H1 (cell line): Measurements from ENCODE around the gene IL3. TPM values are rescaled to one million over a fixed set of nuclear protein-coding genes. Genes with fewer than 3 reads are reported as not detected.

Experiments used
- BCL11A ChIP-seq, 2 experiments: IDR thresholded peaks; one replicate each; pipeline ENCODE4 v1.6.1; 2011; ENCODE audit warnings: low read depth in 2 of 2, low read length in 2 of 2, mild to moderate bottlenecking in 2 of 2
- BRCA1 ChIP-seq: IDR thresholded peaks from 2 replicates; pipeline ENCODE4 v1.6.1; 2012; ENCODE audit warnings: low read depth, low read length, improper control_type of control experiment
- CTCF ChIP-seq, 3 experiments: IDR thresholded peaks; 1 replicate in 2 of 3; 2 replicates in 1 of 3; pipeline versions ENCODE4 v1.5.1 to v1.6.1; 2011; ENCODE audit warnings: low read length in 3 of 3, mild to moderate bottlenecking in 3 of 3, inconsistent platforms in 2 of 3, low read depth in 1 of 3, moderate library complexity in 1 of 3; ENCODE audit not compliant: insufficient read depth in 1 of 3; ENCODE audit errors: control extremely low read depth in 1 of 3
- JUND ChIP-seq: IDR thresholded peaks from 2 replicates; pipeline ENCODE4 v1.6.1; 2011; ENCODE audit warnings: mild to moderate bottlenecking, improper control_type of control experiment, low read length
- SUZ12 ChIP-seq: fragments of 200-600 bp; sonication (generic); IDR thresholded peaks from 2 replicates; pipeline ENCODE4 v1.6.1; 2012; ENCODE audit warnings: mild to moderate bottlenecking, inconsistent platforms, low read length, moderate library complexity, mixed read lengths
- polyA plus RNA-seq, 7 experiments: library from polyadenylated mRNA; depleted of rRNA in 3 of 7; stranded (reverse) in 5 of 7; unstranded in 2 of 7; fragments of >200 nt in 5 of 7; fragments of 200-250 nt in 2 of 7; gene quantifications; 1 replicate in 5 of 7; 2 replicates in 1 of 7; 4 replicates in 1 of 7; pipeline versions ENCODE4 v1.2.1 to v1.2.3, GENCODE V29; 2011 to 2013; ENCODE audit warnings: missing spikeins in 2 of 7, mixed read lengths in 2 of 7
- total RNA-seq: library from RNA; stranded (reverse); fragmentation: NEBNext Ultra II Directional; extraction: Animal tissue kit (Norgen Biotek cat#: 25700); gene quantifications from 2 replicates; pipeline ENCODE4 v1.2.1, GENCODE V29; 2021

The IL3 gene
- total and polyA plus RNA-seq, 2 of the 8 experiments (the other 6 are each of a cell fraction or from before 2014, with no cell fraction given), result not detected

DNA sequence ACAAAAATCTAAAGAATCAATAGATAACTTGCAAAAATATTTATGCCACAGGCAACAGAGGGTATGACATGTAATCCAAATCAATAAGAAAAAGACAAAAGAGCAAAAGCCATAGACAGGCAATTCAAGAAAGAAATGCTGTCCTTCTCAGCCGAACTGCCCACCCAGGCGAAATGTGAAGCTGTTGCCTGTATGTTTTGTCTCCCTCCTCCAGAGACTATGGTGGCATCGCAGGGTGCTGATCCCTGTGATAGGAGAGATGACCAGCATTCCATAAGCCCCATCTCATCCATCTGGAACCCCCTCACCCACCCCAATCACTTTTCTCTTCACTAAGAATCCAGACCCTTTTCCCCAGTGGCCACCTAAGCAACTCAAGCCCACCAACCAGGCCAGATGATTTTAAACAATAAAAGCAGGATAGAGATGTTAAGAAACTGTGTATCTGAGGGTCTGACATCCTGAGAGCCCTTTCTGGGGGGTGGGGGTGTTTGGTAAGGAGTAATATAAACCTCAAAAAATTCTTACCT, 43.7 kb upstream of the IL3 start (continued):
- no peak for TF ChIP-seq BRCA1
- TF ChIP-seq SUZ12, result no peak
- TF ChIP-seq JUND, result no peak
- TF ChIP-seq CTCF (IDR thresholded peaks at IDR 0.05; ENCODE audit: control extremely low read depth in 1 of 3, insufficient read depth in 1 of 3, low read depth in 1 of 3, low read length in 3 of 3), result no peak
- TF ChIP-seq BCL11A (IDR thresholded peaks at IDR 0.05; ENCODE audit: low read depth in 2 of 2, low read length in 2 of 2), result no peak
